HEK293T (cell line): ENCODE data around the gene UPP2.

Experiments
- ELF4 ChIP-seq: fragments of 450-650 bp; IDR thresholded peaks from 2 replicates; pipeline ENCODE4 v1.6.1; 2017; ENCODE audit warnings: antibody characterized with exemption
- HDGF ChIP-seq: fragments of 450-650 bp; IDR thresholded peaks from 2 replicates; pipeline ENCODE4 v1.6.1; 2017; ENCODE audit warnings: antibody characterized with exemption, borderline replicate concordance
- L3MBTL2 ChIP-seq: fragments of 450-650 bp; conservative IDR thresholded peaks from 2 replicates; pipeline ENCODE4 v1.6.1; 2016; ENCODE audit warnings: mild to moderate bottlenecking
- TF ChIP-seq, protein P1 (sequence below): fragments of 450-650 bp; IDR thresholded peaks from 2 replicates; pipeline ENCODE4 v1.6.1; 2016

DNA sequence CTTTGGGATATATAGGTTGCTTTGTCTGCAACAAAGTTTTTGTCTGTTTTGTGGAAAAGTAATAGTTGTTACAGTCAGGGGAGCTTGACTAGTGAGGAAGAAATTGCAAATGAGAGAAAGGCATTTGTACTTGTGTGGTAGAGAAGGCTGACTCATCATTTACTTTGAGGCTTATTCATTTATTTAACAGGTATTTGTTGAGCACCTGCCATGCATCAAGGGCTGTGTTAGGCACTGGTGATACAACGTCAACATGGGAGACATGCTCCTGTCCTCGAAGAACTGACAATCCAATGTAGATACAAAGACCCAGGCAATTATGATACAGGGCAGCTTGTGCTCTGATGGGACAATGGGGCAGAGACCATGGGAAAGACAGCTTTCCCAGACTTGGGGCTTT lies 79.5 kb downstream of the UPP2 start:
- TF ChIP-seq ELF4 (no peak), L3MBTL2 (no peak), HDGF (no peak)
- TF ChIP-seq, protein P1, sequence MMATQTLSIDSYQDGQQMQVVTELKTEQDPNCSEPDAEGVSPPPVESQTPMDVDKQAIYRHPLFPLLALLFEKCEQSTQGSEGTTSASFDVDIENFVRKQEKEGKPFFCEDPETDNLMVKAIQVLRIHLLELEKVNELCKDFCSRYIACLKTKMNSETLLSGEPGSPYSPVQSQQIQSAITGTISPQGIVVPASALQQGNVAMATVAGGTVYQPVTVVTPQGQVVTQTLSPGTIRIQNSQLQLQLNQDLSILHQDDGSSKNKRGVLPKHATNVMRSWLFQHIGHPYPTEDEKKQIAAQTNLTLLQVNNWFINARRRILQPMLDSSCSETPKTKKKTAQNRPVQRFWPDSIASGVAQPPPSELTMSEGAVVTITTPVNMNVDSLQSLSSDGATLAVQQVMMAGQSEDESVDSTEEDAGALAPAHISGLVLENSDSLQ = no peak
